ENCODE results near the gene ZMYM5. TPM values are rescaled to one million over a fixed set of nuclear protein-coding genes. Genes with fewer than 3 reads are reported as not detected.

The ZMYM5 gene
- total and polyA plus RNA-seq, 2 of the 13 experiments (the other 11 are each of a cell fraction or from before 2014, with no cell fraction given) = 7.8 to 9.4 TPM

DNA sequence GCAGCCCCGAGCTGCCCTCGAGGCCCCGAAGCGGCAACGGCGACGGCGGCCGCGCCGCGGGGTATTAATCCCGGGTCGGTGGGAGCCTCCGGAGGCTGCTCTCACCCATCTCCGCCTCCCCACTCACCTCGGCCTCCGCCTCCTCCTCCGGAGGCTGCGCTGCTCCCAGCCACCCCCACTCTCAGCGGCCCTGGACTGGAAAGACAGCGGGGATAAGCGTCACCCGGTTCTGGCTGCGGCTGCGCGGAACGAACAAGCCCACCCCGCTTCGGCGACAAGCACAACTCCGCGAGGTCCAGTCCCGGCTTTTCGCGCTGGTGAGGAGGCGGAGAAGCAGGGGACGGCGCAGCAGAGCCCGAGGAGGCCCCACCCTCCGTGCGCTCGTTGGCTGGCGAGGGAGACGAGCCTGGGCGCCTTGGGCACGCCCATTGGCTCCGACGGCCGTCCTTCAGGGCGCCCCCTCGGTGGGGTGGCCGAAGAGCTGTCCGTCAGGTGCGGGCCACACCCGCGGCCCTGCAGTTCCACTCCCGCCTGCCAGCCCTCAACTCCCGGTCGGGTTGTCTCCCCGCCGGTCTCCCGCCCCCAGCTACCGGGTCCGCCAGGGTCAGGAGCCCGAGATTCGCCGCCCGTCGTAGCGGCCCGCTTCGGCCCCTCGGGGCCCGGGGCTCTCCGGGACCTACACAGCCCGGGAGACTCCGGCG is at the start of gene ZMYM5 (continued):
- TF ChIP-seq ZNF850 (CRISPR knock-in tag; conservative IDR thresholded peaks at IDR 0.05) (no peak; the same call in 1 of the 2 replicates), NPAS2 (CRISPR knock-in tag; IDR thresholded peaks at IDR 0.05; ENCODE audit: borderline replicate concordance) (no peak), AGO2 (optimal IDR thresholded peaks at IDR 0.05; ENCODE audit: low read depth, low read length) (no peak), AKAP8 (CRISPR knock-in tag; IDR thresholded peaks at IDR 0.05) (no peak), SOX13 (IDR thresholded peaks at IDR 0.05) (no peak), SOX13 (CRISPR knock-in tag; conservative IDR thresholded peaks at IDR 0.05 in 1 of 2, IDR thresholded peaks at IDR 0.05 in 1 of 2) (no peak), SMAD1 (CRISPR knock-in tag; IDR thresholded peaks at IDR 0.05; ENCODE audit: borderline replicate concordance, low read depth) (no peak), PRMT3 (CRISPR knock-in tag; IDR thresholded peaks at IDR 0.05; ENCODE audit: borderline replicate concordance, low read depth) (no peak), ZNF230 (CRISPR knock-in tag; IDR thresholded peaks at IDR 0.05) (no peak), ZBTB20 (CRISPR knock-in tag; IDR thresholded peaks at IDR 0.05; ENCODE audit: borderline replicate concordance, low read depth) (no peak), IRX3 (CRISPR knock-in tag; IDR thresholded peaks at IDR 0.05; ENCODE audit: borderline replicate concordance, low read depth) (peak; percentile 17; the same call in 1 of the 2 replicates), ARID2 (CRISPR knock-in tag; IDR thresholded peaks at IDR 0.05; ENCODE audit: borderline replicate concordance) (no peak)
- TF ChIP-seq, protein P1, sequence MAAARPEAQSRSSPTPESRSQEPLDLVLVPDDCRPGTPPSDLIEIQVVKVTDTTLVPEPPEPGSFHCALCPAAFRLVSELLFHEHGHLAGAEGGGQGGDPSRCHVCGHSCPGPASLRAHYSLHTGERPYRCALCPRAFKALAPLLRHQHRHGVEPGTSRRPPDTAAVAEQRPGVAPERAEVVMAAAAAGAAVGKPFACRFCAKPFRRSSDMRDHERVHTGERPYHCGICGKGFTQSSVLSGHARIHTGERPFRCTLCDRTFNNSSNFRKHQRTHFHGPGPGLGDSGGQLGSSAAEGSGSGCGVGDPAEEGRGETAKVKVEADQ (CRISPR knock-in tag; IDR thresholded peaks at IDR 0.05; ENCODE audit: borderline replicate concordance) = no peak; the same call in 1 of the 2 replicates
- TF ChIP-seq, protein P2, sequence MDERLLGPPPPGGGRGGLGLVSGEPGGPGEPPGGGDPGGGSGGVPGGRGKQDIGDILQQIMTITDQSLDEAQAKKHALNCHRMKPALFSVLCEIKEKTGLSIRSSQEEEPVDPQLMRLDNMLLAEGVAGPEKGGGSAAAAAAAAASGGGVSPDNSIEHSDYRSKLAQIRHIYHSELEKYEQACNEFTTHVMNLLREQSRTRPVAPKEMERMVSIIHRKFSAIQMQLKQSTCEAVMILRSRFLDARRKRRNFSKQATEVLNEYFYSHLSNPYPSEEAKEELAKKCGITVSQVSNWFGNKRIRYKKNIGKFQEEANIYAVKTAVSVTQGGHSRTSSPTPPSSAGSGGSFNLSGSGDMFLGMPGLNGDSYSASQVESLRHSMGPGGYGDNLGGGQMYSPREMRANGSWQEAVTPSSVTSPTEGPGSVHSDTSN (CRISPR knock-in tag; IDR thresholded peaks at IDR 0.05) = peak; percentile 95
- TF ChIP-seq, protein P3, sequence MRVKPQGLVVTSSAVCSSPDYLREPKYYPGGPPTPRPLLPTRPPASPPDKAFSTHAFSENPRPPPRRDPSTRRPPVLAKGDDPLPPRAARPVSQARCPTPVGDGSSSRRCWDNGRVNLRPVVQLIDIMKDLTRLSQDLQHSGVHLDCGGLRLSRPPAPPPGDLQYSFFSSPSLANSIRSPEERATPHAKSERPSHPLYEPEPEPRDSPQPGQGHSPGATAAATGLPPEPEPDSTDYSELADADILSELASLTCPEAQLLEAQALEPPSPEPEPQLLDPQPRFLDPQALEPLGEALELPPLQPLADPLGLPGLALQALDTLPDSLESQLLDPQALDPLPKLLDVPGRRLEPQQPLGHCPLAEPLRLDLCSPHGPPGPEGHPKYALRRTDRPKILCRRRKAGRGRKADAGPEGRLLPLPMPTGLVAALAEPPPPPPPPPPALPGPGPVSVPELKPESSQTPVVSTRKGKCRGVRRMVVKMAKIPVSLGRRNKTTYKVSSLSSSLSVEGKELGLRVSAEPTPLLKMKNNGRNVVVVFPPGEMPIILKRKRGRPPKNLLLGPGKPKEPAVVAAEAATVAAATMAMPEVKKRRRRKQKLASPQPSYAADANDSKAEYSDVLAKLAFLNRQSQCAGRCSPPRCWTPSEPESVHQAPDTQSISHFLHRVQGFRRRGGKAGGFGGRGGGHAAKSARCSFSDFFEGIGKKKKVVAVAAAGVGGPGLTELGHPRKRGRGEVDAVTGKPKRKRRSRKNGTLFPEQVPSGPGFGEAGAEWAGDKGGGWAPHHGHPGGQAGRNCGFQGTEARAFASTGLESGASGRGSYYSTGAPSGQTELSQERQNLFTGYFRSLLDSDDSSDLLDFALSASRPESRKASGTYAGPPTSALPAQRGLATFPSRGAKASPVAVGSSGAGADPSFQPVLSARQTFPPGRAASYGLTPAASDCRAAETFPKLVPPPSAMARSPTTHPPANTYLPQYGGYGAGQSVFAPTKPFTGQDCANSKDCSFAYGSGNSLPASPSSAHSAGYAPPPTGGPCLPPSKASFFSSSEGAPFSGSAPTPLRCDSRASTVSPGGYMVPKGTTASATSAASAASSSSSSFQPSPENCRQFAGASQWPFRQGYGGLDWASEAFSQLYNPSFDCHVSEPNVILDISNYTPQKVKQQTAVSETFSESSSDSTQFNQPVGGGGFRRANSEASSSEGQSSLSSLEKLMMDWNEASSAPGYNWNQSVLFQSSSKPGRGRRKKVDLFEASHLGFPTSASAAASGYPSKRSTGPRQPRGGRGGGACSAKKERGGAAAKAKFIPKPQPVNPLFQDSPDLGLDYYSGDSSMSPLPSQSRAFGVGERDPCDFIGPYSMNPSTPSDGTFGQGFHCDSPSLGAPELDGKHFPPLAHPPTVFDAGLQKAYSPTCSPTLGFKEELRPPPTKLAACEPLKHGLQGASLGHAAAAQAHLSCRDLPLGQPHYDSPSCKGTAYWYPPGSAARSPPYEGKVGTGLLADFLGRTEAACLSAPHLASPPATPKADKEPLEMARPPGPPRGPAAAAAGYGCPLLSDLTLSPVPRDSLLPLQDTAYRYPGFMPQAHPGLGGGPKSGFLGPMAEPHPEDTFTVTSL (CRISPR knock-in tag; IDR thresholded peaks at IDR 0.05; ENCODE audit: borderline replicate concordance) = peak; percentile 61; the same call in 1 of the 2 replicates
- TF ChIP-seq, protein P4, sequence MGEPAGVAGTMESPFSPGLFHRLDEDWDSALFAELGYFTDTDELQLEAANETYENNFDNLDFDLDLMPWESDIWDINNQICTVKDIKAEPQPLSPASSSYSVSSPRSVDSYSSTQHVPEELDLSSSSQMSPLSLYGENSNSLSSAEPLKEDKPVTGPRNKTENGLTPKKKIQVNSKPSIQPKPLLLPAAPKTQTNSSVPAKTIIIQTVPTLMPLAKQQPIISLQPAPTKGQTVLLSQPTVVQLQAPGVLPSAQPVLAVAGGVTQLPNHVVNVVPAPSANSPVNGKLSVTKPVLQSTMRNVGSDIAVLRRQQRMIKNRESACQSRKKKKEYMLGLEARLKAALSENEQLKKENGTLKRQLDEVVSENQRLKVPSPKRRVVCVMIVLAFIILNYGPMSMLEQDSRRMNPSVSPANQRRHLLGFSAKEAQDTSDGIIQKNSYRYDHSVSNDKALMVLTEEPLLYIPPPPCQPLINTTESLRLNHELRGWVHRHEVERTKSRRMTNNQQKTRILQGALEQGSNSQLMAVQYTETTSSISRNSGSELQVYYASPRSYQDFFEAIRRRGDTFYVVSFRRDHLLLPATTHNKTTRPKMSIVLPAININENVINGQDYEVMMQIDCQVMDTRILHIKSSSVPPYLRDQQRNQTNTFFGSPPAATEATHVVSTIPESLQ (CRISPR knock-in tag; conservative IDR thresholded peaks at IDR 0.05) = no peak
- TF ChIP-seq, protein P5, sequence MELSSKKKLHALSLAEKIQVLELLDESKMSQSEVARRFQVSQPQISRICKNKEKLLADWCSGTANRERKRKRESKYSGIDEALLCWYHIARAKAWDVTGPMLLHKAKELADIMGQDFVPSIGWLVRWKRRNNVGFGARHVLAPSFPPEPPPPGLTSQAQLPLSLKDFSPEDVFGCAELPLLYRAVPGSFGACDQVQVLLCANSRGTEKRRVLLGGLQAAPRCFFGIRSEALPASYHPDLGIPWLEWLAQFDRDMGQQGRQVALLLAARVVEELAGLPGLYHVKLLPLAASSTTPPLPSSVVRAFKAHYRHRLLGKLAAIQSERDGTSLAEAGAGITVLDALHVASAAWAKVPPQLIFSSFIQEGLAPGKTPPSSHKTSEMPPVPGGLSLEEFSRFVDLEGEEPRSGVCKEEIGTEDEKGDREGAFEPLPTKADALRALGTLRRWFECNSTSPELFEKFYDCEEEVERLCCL (CRISPR knock-in tag; IDR thresholded peaks at IDR 0.05; ENCODE audit: borderline replicate concordance) = no peak

All from HepG2 (cell line).